T-helper 2 cell treated with Interferon-gamma antibody and Interleukin-4, amounts not matched to agents 5 μg/mL and 100 μg/mL, for 36 hours (primary cell): ENCODE data around the gene LCOR.
"Not testable (repeated sequence)": the region's sequence is repeated elsewhere in the genome, so short reads cannot be mapped to it uniquely, and the experiment has no call there.

Experiments used
- DNase-seq: peaks from one replicate; pipeline ENCODE4 v3.0.0; 2021; ENCODE audit warnings: low spot score
- H3K27ac Mint-ChIP-seq: one replicate; pipeline ENCODE4 v1.8.0; 2021; ENCODE audit warnings: mild to moderate bottlenecking, mixed read lengths
- H3K27me3 Mint-ChIP-seq: one replicate; pipeline ENCODE4 v1.8.0; 2021; ENCODE audit warnings: low read depth, mixed read lengths
- H3K36me3 Mint-ChIP-seq: one replicate; pipeline ENCODE4 v1.8.0; 2021; ENCODE audit warnings: low read depth, mixed read lengths
- H3K4me1 Mint-ChIP-seq: one replicate; pipeline ENCODE4 v1.8.0; 2021; ENCODE audit warnings: low read depth, mixed read lengths
- H3K4me3 Mint-ChIP-seq: one replicate; pipeline ENCODE4 v1.8.0; 2022; ENCODE audit warnings: mild to moderate bottlenecking, moderate library complexity, mixed read lengths
- H3K9me3 Mint-ChIP-seq: one replicate; pipeline ENCODE4 v1.8.0; 2021; ENCODE audit warnings: mixed read lengths

Gene LCOR

DNA sequence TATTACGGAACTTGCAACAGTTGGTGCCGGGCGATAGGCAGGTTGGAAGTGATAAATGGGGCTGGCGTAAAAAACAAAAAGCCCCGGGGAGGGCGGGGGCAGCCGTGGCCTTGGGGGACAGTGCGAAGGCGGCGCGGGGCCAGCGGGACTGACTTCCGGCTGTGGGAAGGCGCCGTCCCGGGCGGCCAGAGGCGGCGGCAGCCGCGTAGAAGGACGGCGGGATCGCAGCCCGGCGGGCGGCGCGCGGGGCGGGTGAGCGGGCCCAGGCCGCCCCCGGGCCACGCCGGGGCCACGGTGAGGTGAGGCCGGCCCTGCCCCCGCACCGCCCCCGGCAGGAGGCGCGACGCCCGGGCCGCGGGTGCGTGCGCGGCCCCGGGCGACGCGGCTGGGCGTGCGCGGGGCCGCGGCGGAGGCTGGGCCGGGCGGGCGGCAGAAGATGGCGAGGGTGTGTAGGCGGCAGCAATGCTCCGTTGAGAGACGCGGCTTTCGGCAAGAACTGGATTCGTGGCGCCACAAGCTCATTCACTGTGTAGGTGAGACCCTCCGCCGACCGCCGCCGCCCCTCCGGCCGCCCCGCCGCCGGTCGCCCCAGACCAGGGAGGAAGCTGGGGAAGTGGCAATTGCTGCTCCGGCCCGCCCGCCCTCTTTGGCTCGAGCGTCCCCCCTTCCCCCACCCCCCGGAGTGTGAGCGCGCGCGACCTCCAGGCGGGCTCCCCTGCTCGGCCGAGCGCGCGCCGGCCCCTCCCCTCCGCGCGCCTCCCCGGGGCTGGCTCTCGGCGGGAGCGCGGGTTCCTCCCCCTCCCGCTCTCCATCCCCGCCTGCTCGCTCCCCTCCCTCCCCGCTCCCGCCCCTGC, at the start of gene LCOR:
Gene LCOR, plus strand, starts transcription at position 432 of the 854 bp plus-strand sequence. CDS start 116,760 bp downstream, outside the sequence.
- DNase-seq: peak; percentile 82
- Mint-ChIP-seq H3K9me3 (no peaks in the 10 kb centered on the region), H3K4me3 (peak within 1 kb of the TSS; percentile 92), H3K4me1 (peaks cover 34% of the 10 kb centered on the region), H3K36me3 (peaks cover 16% of the 10 kb centered on the region), H3K27ac (peak within 1 kb of the TSS; percentile 93), H3K27me3 (peaks cover 2% of the 10 kb centered on the region)

DNA sequence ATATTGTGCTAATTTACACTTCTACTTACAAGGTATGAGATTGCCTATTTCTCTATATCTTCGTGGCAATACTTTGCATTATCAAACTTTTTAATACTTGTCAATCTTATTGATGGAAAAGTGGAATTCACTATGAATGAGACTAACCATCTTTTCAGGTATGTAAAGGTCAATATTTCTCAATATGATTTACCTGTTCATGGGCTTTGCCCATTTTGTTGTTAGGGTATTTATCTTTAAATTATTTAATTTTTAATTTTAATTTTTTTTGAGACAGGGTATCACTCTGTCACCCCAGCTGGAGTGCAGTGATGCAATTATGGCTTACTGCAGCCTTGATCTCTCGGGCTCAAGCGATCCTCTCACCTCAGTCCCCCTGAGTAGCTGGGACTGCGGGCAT, 47.8 kb upstream of the LCOR start:
- H3K9me3 Mint-ChIP-seq: no peaks in the 10 kb centered on the region
- H3K27ac Mint-ChIP-seq: no peak overlapping the region
- no peaks in the 10 kb centered on the region for H3K4me1 Mint-ChIP-seq
- no peak overlapping the region for H3K4me3 Mint-ChIP-seq
- H3K27me3 Mint-ChIP-seq: peaks cover 2% of the 10 kb centered on the region
- H3K36me3 Mint-ChIP-seq: no peaks in the 10 kb centered on the region
- DNase-seq: no peak

DNA sequence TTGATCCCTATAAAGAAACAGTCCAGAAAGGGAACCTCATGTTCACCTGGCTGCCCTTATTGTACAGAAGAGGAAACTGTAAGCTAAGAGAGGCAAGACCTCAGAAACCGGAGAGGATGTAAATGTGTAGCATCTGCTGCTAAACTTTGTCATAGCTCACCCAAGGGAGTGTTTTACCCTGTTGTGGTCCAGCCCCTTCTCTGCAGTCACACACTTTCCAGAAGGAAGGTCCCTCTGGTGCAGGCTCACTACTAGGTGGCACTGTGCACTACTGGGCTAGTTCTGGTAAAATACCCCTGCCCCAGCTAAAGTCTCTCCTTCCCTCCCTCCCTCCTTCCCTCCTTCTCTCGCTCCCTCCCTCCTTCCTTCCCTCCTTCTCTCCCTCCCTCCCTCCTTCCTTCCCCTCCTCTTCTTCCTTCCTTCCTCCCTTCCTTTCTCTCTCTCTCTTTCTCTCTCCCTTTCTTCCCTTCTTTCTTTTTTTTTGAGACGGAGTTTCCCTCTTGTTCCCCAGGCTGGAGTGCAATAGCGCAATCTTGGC, 42.5 kb upstream of the LCOR start:
- no peak overlapping the region for H3K4me3 Mint-ChIP-seq
- no peaks in the 10 kb centered on the region for H3K36me3 Mint-ChIP-seq
- peak; percentile 38 for DNase-seq
- no peak overlapping the region for H3K27ac Mint-ChIP-seq
- H3K9me3 Mint-ChIP-seq: no peaks in the 10 kb centered on the region
- peaks cover 18% of the 10 kb centered on the region for H3K27me3 Mint-ChIP-seq
- no peaks in the 10 kb centered on the region for H3K4me1 Mint-ChIP-seq

DNA sequence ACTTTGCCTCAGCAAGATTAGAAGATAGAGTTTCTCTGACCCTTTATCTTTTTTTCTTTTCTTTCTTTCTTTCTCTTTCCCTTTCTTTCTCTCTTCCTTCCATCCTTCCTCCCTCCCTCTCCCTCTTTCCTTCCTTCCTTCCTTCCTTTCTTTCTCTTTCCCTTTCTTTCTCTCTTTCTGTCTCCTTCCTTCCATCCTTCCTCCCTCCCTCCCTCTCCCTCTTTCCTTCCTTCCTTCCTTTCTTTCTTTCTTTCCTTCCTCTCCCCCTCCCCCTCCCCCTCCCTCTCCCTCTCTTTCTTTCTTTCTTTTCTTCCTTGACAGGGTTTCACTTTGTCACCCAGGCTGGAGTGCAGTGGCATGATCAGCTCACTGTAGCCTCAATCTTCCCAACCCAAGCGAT, 40.2 kb upstream of the LCOR start:
- Mint-ChIP-seq H3K9me3 (no peaks in the 10 kb centered on the region), H3K36me3 (no peaks in the 10 kb centered on the region), H3K4me1 (no peaks in the 10 kb centered on the region), H3K27ac (no peak overlapping the region), H3K4me3 (no peak overlapping the region), H3K27me3 (peaks cover 24% of the 10 kb centered on the region)
- no peak for DNase-seq

DNA sequence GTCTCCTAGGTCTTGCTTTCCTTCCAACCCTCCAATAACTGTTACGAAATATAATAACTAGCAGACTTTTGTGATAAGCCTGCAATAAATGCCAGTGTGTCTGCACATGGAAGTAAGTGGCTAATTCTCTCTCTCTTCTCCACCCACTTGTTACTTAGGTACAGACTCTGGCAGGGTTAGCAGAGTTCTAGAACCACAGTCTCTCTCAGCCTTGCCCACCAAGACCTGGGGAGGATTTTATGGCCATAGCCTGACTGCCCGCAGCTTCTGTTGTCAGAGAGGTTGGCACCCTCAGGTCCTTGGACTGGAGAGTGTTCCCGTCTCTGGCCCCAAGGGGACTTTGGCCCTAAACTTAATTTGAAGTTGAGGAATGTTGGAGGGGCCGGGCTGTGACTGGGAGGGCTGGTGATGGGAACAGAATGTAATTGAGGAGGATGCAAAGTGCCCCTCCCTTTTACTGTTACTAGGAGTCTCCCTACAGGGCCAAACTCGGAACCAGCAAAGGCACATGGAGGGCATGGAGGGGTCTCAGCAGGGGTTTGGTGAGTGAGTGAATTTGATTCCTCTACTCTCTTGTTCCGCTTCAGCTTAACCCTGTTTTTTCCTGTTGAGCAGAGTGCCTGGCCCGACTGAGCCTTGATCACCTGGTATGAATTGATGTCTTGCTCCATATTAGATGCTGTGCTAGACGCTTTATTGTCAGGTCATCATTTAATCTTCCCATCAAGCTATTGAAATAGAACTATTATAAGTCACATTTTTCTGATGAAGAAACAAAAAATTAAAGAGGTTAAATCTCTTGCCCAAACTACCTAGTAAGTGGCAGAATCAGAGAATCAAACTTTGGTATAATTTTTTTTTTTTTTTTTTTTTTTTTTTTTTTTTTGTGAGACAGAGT, 37.0 kb upstream of the LCOR start:
- Mint-ChIP-seq H3K27me3 (peaks cover 26% of the 10 kb centered on the region), H3K9me3 (no peaks in the 10 kb centered on the region), H3K27ac (no peak overlapping the region), H3K4me1 (no peaks in the 10 kb centered on the region), H3K36me3 (no peaks in the 10 kb centered on the region), H3K4me3 (no peak overlapping the region)
- DNase-seq: no peak

DNA sequence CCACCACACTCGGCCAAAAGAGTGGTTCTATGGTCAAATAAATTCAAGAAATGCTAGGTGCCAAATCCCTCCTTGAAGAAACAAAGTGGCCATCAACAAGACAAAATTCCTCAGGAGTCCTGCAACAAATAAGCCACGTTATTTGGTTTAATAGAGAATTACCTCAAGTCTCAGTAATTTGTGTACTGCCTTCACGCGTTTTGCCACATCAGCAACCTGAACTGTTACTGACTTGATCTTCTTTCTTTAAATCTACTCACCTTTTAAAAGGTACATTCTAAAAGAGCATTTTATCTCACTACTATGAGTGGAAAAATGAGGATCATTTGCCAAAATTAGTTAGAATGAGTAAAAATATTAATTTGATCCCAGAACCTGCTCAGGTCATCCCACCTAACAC, 34.6 kb upstream of the LCOR start:
- Mint-ChIP-seq H3K36me3 (no peaks in the 10 kb centered on the region), H3K9me3 (no peaks in the 10 kb centered on the region), H3K4me1 (no peaks in the 10 kb centered on the region), H3K27ac (no peak overlapping the region), H3K4me3 (no peak overlapping the region), H3K27me3 (peaks cover 11% of the 10 kb centered on the region)
- no peak for DNase-seq

DNA sequence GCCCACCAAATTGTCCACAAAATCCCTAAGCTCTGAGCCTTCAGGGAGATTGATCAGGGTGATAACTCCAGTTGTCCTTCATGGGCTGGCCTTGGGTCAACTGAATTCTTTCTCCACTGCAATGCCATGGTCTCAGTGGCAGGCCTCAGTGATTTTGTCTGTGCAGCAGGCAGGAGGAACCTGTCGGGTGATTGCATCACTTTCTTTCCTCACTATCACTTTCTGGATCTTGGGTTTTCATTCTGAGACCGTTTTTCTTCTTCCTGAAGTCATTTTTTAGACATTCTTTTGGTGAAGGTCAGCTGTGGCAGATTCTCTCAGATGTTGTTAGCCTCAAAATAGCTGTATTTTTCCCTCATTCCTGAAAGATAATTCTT, 28.8 kb upstream of the LCOR start:
- Mint-ChIP-seq H3K9me3 (peaks cover 4% of the 10 kb centered on the region), H3K4me1 (peaks cover 6% of the 10 kb centered on the region), H3K27me3 (peaks cover 12% of the 10 kb centered on the region), H3K36me3 (no peaks in the 10 kb centered on the region), H3K4me3 (no peak overlapping the region), H3K27ac (no peak overlapping the region)
- DNase-seq: no peak

DNA sequence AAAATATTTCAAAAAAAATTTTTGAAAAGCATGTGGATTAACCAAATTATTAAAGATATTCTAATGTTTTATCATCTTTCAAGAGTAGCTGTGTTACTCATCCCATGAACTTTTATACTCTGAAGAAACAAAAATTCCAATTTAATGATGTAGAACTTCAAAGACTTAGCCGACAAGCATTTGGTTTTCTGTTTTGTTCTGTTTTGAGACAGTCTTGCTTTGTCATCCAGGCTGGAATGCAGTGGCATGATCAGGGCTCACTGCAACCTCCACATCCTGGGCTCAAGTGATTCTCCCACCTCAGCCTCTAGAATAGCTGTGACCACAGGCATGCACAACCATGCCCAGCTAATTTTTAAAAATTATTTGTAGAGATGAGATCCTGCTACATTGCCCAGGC, 17.8 kb upstream of the LCOR start:
- Mint-ChIP-seq H3K27ac (no peak overlapping the region), H3K36me3 (no peaks in the 10 kb centered on the region)

DNA sequence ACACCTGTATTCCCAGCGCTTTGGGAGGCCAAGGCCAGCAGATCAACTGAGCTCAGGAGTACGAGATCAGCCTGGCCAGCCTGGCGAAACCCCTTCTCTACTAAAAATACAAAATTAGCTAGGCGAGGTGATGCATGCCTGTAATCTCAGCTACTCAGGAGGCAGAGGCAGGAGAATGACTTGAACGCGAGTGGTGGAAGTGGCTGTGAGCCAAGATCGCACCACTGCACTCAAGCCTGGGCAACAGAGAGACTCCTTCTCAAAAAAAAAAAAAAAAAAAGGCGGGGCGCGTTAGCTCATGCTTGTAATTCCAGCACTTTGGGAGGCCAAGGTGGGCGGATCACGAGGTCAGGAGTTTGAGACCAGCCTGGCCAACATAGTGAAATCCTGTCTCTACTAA, 13.1 kb upstream of the LCOR start:
- H3K27me3 Mint-ChIP-seq, H3K4me1 Mint-ChIP-seq, DNase-seq, H3K36me3 Mint-ChIP-seq, H3K27ac Mint-ChIP-seq, H3K4me3 Mint-ChIP-seq, H3K9me3 Mint-ChIP-seq: not testable (repeated sequence)

More for the DNA sequence above, 17.8 kb upstream of the LCOR start:
- Mint-ChIP-seq H3K4me3 (no peak overlapping the region), H3K4me1 (no peaks in the 10 kb centered on the region), H3K27me3 (peaks cover 14% of the 10 kb centered on the region), H3K9me3 (no peaks in the 10 kb centered on the region)
- no peak for DNase-seq

DNA sequence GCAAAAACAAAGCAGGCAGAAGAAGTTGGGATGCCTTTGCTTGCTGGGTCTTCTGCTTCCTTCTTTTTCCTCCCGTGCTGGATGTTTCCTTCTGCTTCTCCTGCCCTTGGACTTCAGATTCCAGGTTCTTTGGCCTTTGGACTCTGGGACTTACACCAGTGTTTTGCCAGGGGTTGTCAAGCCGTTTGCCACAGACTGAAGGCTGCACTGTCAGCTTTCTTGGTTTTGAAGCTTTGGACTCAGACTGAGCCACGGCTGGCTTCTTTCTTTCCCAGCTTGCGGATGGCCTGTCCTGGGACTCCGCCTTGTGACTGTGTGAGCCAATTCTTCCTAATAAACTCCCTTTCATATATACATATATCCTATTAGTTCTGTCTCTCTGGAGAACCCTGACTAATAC, 11.3 kb upstream of the LCOR start:
- Mint-ChIP-seq H3K36me3 (no peaks in the 10 kb centered on the region), H3K4me3 (no peak overlapping the region), H3K27ac (no peak overlapping the region), H3K27me3 (peaks cover 4% of the 10 kb centered on the region), H3K4me1 (no peaks in the 10 kb centered on the region), H3K9me3 (no peaks in the 10 kb centered on the region)
- DNase-seq: no peak

DNA sequence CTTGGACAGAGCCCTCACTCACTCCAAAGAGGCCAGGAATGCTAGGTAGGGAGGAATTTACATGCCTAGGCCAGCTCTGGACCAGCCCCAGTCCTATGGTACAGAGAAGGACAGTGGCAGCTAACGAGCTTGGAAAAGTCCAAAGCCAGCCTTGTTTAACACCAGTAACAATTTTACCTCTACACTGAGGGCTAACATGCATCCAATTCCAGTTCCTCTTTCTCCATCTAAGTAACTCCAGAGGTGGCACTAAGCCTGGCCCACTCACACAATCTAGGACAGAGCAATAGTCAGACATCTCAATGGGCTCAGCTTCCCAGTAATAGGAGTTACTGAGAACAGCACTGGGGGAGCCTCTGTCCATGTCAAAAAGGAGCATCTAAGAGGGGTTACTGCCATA, 5.7 kb upstream of the LCOR start:
- Mint-ChIP-seq H3K27me3 (peaks cover 10% of the 10 kb centered on the region), H3K36me3 (no peaks in the 10 kb centered on the region), H3K4me1 (peaks cover 12% of the 10 kb centered on the region), H3K4me3 (no peak overlapping the region), H3K9me3 (no peaks in the 10 kb centered on the region), H3K27ac (no peak overlapping the region)
- DNase-seq: no peak

DNA sequence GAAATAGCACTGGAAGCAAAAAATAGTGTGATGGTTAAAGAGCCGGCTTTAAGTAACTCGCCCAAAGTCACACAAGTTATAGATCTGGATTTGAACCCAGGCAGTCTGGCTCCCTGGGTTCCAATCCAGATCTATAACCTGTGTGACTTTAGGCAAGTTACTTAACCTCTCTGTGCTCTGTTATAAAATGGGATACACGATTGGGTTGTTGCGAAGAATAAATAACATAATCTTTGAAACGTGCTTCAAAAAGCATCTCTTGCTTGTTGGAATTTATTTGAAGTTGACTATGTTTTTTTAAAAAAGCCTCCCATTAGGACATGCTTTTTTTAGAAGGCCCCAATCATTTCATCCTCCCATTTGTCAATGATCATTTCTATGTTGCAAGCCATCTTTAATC, 3.5 kb upstream of the LCOR start:
- no peak for DNase-seq
- Mint-ChIP-seq H3K4me1 (peaks cover 16% of the 10 kb centered on the region), H3K36me3 (peaks cover 2% of the 10 kb centered on the region), H3K27ac (no peak overlapping the region), H3K4me3 (no peak overlapping the region), H3K9me3 (no peaks in the 10 kb centered on the region), H3K27me3 (peaks cover 6% of the 10 kb centered on the region)

DNA sequence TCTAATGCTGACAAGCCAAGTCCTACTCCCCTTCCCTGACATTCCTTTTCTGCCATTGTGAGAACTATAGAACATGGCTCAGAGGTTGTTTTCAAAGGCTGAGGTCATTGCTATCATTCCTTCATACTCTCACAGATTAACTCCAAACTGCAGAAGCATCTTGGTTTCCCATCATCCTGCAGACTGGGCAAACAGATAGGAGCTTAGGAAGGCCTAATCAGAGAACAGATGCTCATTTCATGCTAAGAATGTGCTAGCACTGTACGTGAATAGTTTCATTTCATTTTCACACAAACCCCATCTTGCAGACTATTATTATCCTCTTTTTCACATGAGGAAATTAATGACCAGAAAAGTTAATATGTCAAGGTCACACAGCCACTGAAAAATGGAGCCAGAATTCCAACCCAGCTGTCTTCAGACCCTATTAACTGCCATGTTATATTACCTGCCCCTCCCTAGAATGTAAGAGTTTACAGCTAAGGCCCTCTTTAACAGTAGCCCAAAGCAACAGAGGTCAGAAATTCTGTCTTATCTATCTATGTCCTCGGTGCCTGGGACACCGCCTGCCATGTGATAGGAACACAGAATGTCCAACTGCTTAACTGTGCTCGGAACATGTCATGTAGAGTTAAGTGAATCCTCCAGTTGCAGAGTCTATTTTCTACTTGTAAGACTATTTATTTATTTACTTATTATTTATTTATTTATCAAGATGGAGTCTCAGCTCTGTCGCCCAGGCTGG, 2.9 kb upstream of the LCOR start:
- Mint-ChIP-seq H3K9me3 (no peaks in the 10 kb centered on the region), H3K4me3 (no peak overlapping the region), H3K36me3 (peaks cover 5% of the 10 kb centered on the region), H3K4me1 (peaks cover 22% of the 10 kb centered on the region), H3K27me3 (peaks cover 6% of the 10 kb centered on the region), H3K27ac (no peak overlapping the region)
- DNase-seq: no peak
